H1 (cell line): Measurements from ENCODE around the gene BRICD5. TPM values are rescaled to one million over a fixed set of nuclear protein-coding genes. Genes with fewer than 3 reads are reported as not detected.
"Not testable (repeated sequence)": the region's sequence is repeated elsewhere in the genome, so short reads cannot be mapped to it uniquely, and the experiment has no call there.

Experiments
- CTCF ChIA-PET: fragments of 300-600 bp; sonication (Branson Sonifier 250); formaldehyde crosslinking; loops from one replicate; lab custom pipeline; 2021; ENCODE audit not compliant: partially characterized antibody; lab: Charles Lee
- POLR2A ChIA-PET: fragments of 300-600 bp; sonication (Branson Sonifier 250); formaldehyde crosslinking; loops from one replicate; lab custom pipeline; 2021; ENCODE audit warnings: inconsistent platforms; ENCODE audit not compliant: partially characterized antibody; lab: Charles Lee
- DNase-seq, 2 experiments: peaks; one replicate each; pipeline versions ENCODE4 v3.0.0 to v3.0.0-alpha.2; 2010 to 2022; ENCODE audit warnings: low spot score in 2 of 2, low read depth in 1 of 2, mixed read lengths in 1 of 2
- FAIRE-seq: peaks from 2 replicates; lab custom pipeline; 2011; peaks lifted over from hg19 to GRCh38; lab: Jason Lieb, UNC
- H2AFZ ChIP-seq: 2 replicates; pipeline ENCODE4 v1.8.1; 2012; ENCODE audit warnings: low read length, inconsistent platforms
- H2AK5ac ChIP-seq: 2 replicates; pipeline ENCODE4 v1.6.1; 2013; ENCODE audit warnings: low read depth, low read length
- H2BK120ac ChIP-seq: replicated peaks from 2 replicates; pipeline ENCODE3; 2013; ENCODE audit warnings: low read depth, low read length, inconsistent platforms
- H2BK12ac ChIP-seq: 2 replicates; pipeline ENCODE4 v1.6.1; 2013; ENCODE audit warnings: low read depth, low read length
- H2BK15ac ChIP-seq: 2 replicates; pipeline ENCODE4 v1.6.1; 2013; ENCODE audit warnings: low read length
- H2BK20ac ChIP-seq: 2 replicates; pipeline ENCODE4 v1.6.1; 2013; ENCODE audit warnings: low read length
- H2BK5ac ChIP-seq: 2 replicates; pipeline ENCODE4 v1.6.1; 2013; ENCODE audit warnings: low read depth, low read length
- H3K14ac ChIP-seq: 2 replicates; pipeline ENCODE4 v1.6.1; 2013; ENCODE audit warnings: inconsistent platforms; ENCODE audit not compliant: insufficient read length
- H3K18ac ChIP-seq: 2 replicates; pipeline ENCODE4 v1.6.1; 2013; ENCODE audit warnings: low read length; ENCODE audit errors: extremely low read depth
- H3K23ac ChIP-seq: 2 replicates; pipeline ENCODE4 v1.6.1; 2013; ENCODE audit warnings: inconsistent platforms; ENCODE audit not compliant: insufficient read length
- H3K23me2 ChIP-seq: 2 replicates; pipeline ENCODE4 v1.6.1; 2013; ENCODE audit warnings: low read depth, low read length
- H3K27ac ChIP-seq: 2 replicates; pipeline ENCODE4 v1.6.1; 2011; ENCODE audit warnings: low read depth, low read length, inconsistent platforms
- H3K27me3 ChIP-seq, 4 experiments: replicated peaks in 1 of 4; 1 replicate in 1 of 4; 2 replicates in 3 of 4; pipeline versions ENCODE4 v1.6.1 to v1.8.1; 2011 to 2013; ENCODE audit warnings: low read length in 3 of 4, mild to moderate bottlenecking in 3 of 4, inconsistent platforms in 2 of 4, mixed read lengths in 2 of 4, moderate library complexity in 1 of 4; ENCODE audit not compliant: control insufficient read depth in 3 of 4, insufficient read depth in 3 of 4; ENCODE audit errors: extremely low read depth in 1 of 4
- H3K36me3 ChIP-seq, 4 experiments: 2 replicates each; pipeline versions ENCODE4 v1.6.1 to v1.8.1; 2011 to 2013; ENCODE audit warnings: mild to moderate bottlenecking in 4 of 4, low read length in 3 of 4, moderate library complexity in 2 of 4, control low read depth in 1 of 4, inconsistent platforms in 1 of 4; ENCODE audit not compliant: insufficient read depth in 4 of 4, control insufficient read depth in 2 of 4
- H3K4ac ChIP-seq: replicated peaks from 2 replicates; pipeline ENCODE3; 2013; ENCODE audit warnings: low read length, low read depth, mixed read lengths, inconsistent platforms; ENCODE audit not compliant: insufficient read length
- H3K4me1 ChIP-seq, 4 experiments: replicated peaks in 1 of 4; 1 replicate in 1 of 4; 2 replicates in 3 of 4; pipeline versions ENCODE4 v1.6.1 to v1.8.1; 2011 to 2013; ENCODE audit warnings: low read length in 3 of 4, inconsistent platforms in 2 of 4, mixed read lengths in 1 of 4; ENCODE audit not compliant: insufficient read depth in 4 of 4, control insufficient read depth in 3 of 4
- H3K4me2 ChIP-seq, 2 experiments: 2 replicates each; pipeline versions ENCODE4 v1.6.1 to v1.8.1; 2011 to 2013; ENCODE audit warnings: low read depth in 2 of 2, low read length in 2 of 2, control low read depth in 1 of 2, inconsistent platforms in 1 of 2, mild to moderate bottlenecking in 1 of 2; ENCODE audit not compliant: insufficient read depth in 1 of 2
- H3K4me3 ChIP-seq, 4 experiments: fragments of 200-600, 300-600 bp in 1 of 4; sonication (generic), shearing (Covaris generic), sonication (Bioruptor Twin) in 1 of 4; 2 replicates each; pipeline versions ENCODE4 v1.5.1 to v1.8.1; 2011 to 2016; ENCODE audit warnings: low read length in 4 of 4, low read depth in 3 of 4, control low read depth in 2 of 4, inconsistent platforms in 2 of 4, mild to moderate bottlenecking in 2 of 4, mixed read lengths in 1 of 4, moderate library complexity in 1 of 4; ENCODE audit not compliant: insufficient read depth in 2 of 4; ENCODE audit errors: extremely low read depth in 1 of 4
- H3K56ac ChIP-seq: replicated peaks from 2 replicates; pipeline ENCODE3; 2013; ENCODE audit warnings: low read depth, mild to moderate bottlenecking, mixed read lengths, low read length, inconsistent platforms; ENCODE audit not compliant: insufficient read length
- H3K79me1 ChIP-seq: 2 replicates; pipeline ENCODE4 v1.6.1; 2013; ENCODE audit warnings: low read depth, low read length, control low read depth
- H3K79me2 ChIP-seq, 2 experiments: 2 replicates each; pipeline versions ENCODE4 v1.6.1 to v1.8.1; 2012 to 2013; ENCODE audit warnings: low read length in 2 of 2, mild to moderate bottlenecking in 2 of 2, inconsistent platforms in 1 of 2; ENCODE audit not compliant: insufficient read depth in 2 of 2, control insufficient read depth in 1 of 2
- H3K9ac ChIP-seq, 4 experiments: replicated peaks in 1 of 4; 1 replicate in 1 of 4; 2 replicates in 3 of 4; pipeline versions ENCODE4 v1.6.1 to v1.8.1; 2011 to 2013; ENCODE audit warnings: low read depth in 3 of 4, low read length in 3 of 4, control low read depth in 2 of 4, mild to moderate bottlenecking in 2 of 4, moderate library complexity in 2 of 4, inconsistent platforms in 1 of 4; ENCODE audit errors: extremely low read depth in 1 of 4
- H3K9me3 ChIP-seq, 2 experiments: 2 replicates each; pipeline versions ENCODE4 v1.6.1 to v1.8.1; 2012 to 2013; ENCODE audit warnings: mild to moderate bottlenecking in 2 of 2, moderate library complexity in 2 of 2, control low read depth in 1 of 2, inconsistent platforms in 1 of 2, low read depth in 1 of 2, low read length in 1 of 2, mixed read lengths in 1 of 2; ENCODE audit not compliant: insufficient read depth in 2 of 2
- H4K20me1 ChIP-seq, 2 experiments: replicated peaks in 1 of 2; 2 replicates each; pipeline versions ENCODE3 to v1.8.1; 2011 to 2013; ENCODE audit warnings: inconsistent platforms in 2 of 2, low read length in 2 of 2, mild to moderate bottlenecking in 1 of 2; ENCODE audit not compliant: insufficient read depth in 2 of 2, control insufficient read depth in 1 of 2
- H4K5ac ChIP-seq: 2 replicates; pipeline ENCODE4 v1.6.1; 2013; ENCODE audit warnings: low read length, low read depth, mixed read lengths, inconsistent platforms; ENCODE audit not compliant: insufficient read length
- H4K8ac ChIP-seq: 2 replicates; pipeline ENCODE4 v1.8.0; 2013; ENCODE audit warnings: mild to moderate bottlenecking, moderate library complexity, low read length, inconsistent platforms; ENCODE audit not compliant: insufficient read depth; ENCODE audit errors: extremely low read depth
- H4K91ac ChIP-seq: replicated peaks from 2 replicates; pipeline ENCODE3; 2013; ENCODE audit warnings: low read length, mixed read lengths, inconsistent platforms; ENCODE audit not compliant: insufficient read length
- WGBS, 2 experiments: shearing (Covaris generic) in 1 of 2; methylation state at CpG; one replicate each; pipeline versions ENCODE4 v1.1.6 to v1.1.7; 2013 to 2015; ENCODE audit warnings: low lambda C conversion rate in 2 of 2, mixed read lengths in 2 of 2, inconsistent platforms in 1 of 2, low coverage in 1 of 2, missing lambda C conversion rate in 1 of 2; ENCODE audit not compliant: insufficient replicate concordance in 2 of 2, insufficient coverage in 1 of 2, insufficient read length in 1 of 2; ENCODE audit errors: extremely low coverage in 1 of 2, missing lambda C conversion rate in 1 of 2; 5-methylcytosine and 5-hydroxymethylcytosine counted together
- polyA plus RNA-seq, 7 experiments: library from polyadenylated mRNA; depleted of rRNA in 3 of 7; stranded (reverse) in 5 of 7; unstranded in 2 of 7; fragments of >200 nt in 5 of 7; fragments of 200-250 nt in 2 of 7; gene quantifications; 1 replicate in 5 of 7; 2 replicates in 1 of 7; 4 replicates in 1 of 7; pipeline versions ENCODE4 v1.2.1 to v1.2.3, GENCODE V29; 2011 to 2013; ENCODE audit warnings: missing spikeins in 2 of 7, mixed read lengths in 2 of 7
- total RNA-seq: library from RNA; stranded (reverse); fragmentation: NEBNext Ultra II Directional; extraction: Animal tissue kit (Norgen Biotek cat#: 25700); gene quantifications from 2 replicates; pipeline ENCODE4 v1.2.1, GENCODE V29; 2021

Gene BRICD5
- total and polyA plus RNA-seq, 2 of the 8 experiments (the other 6 are each of a cell fraction or from before 2014, with no cell fraction given), result 8.5 to 14.2 TPM

DNA sequence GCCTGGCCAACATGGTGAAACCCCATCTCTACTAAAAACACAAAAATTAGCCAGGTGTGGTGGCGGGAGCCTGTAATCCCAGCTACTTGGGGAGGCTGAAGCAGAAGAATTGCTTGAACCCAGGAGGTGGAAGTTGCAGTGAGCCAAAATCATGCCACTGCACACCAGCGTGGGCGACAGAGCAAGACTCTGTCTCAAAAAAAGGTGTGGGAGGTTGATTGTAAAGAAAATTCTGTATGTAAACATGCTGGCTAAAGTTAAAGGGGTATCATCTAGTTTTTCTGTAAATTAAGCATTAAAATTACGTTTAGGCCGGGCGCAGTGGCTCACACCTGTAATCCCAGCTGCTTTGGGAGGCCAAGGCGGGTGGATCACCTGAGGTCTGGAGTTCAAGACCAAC is 47.9 kb upstream of the BRICD5 start:
- not testable (repeated sequence) for H2BK12ac ChIP-seq, FAIRE-seq, H3K18ac ChIP-seq, H3K9ac ChIP-seq, H3K9me3 ChIP-seq, H2BK20ac ChIP-seq, H2BK120ac ChIP-seq, H3K23ac ChIP-seq, H4K5ac ChIP-seq, H3K4me3 ChIP-seq, H3K23me2 ChIP-seq, H3K56ac ChIP-seq, H3K79me1 ChIP-seq, H4K8ac ChIP-seq, H2BK5ac ChIP-seq, H2AK5ac ChIP-seq, H2BK15ac ChIP-seq, H4K91ac ChIP-seq, H3K27me3 ChIP-seq, H3K4me1 ChIP-seq, H3K4me2 ChIP-seq, H3K4ac ChIP-seq, DNase-seq, H3K27ac ChIP-seq, H2AFZ ChIP-seq, H3K14ac ChIP-seq
- peaks cover 17 to 25% of the 10 kb centered on the region in 2 experiments for H4K20me1 ChIP-seq
- ChIA-PET CTCF (interaction anchor here (0.6 to 2.0 kb wide), 5 partner anchors 11 to 658 kb away, joined by 3 to 9 read pairs (median 3); no protein-coding TSS in a partner anchor), POLR2A (interaction anchor here (1.2 to 13.9 kb wide), 6 partner anchors 8 to 191 kb away, joined by 3 to 228 read pairs (median 5); partner anchors contain the start of genes DNASE1L2, PGP and RNPS1)
- WGBS, 2 experiments, result 90% methylated on average over 7 of the region's 7 CpGs; no CpG with 5 or more reads in 1 of the 2 experiments
- peaks cover 14 to 41% of the 10 kb centered on the region in 2 experiments; a peak in 3 of 4 replicates for H3K79me2 ChIP-seq
- H3K36me3 ChIP-seq, result peaks cover 55 to 96% (median 79%) of the 10 kb centered on the region in 4 experiments
